ENCODE measurements around the gene POU3F3. TPM values are rescaled to one million over a fixed set of nuclear protein-coding genes. Genes with fewer than 3 reads are reported as not detected.

POU3F3 gene
- under 1 TPM; 0.07 to 0.08 TPM for polyA plus RNA-seq

DNA sequence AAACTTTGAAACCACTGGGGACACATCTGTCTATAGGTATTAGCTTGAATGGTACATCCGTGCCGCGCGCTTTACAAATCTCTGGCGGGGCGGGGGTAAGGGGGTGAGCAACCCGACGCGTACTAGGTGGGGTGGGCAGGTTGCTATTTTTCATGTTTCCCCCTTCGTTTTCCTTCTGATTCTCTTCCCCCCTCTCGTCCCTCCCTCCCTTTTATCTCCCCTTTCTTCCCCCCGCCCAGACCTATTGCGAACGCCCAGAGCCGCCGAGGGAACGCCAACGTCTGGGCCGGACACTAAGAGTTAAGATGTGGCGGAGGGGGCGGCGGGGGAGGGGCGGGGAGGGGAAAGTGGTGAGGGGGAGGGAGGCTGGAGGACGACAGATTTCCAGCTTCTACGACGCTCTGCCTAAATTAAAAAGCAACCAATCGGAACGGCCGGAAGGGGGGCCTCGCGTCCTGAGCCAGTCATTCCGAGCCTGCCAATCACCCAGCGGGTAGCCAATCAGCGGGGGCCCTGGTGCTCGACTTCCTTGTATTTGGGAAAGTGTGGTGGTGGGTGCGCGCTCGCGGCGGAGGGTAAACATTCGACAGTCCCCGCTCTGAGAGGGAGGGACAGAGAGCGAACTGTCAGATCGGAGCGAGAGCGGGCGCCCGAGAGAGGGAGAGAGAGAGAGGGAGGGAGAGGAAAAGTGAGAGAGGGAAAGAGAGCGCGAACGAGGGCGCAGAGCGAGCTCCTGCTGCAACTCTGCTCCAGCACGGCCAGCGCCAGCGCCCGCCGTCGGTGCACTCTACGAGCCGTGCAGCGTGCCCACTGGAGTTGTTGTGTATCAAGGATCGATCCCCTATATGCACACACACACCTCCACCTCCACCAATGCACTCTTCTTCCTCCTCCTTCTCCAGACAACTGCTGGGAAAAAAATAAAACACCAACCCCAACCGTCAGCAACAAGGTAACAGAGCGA is at the start of gene POU3F3:
TSS of gene POU3F3 (plus strand) at position 582 of the 964 bp plus-strand sequence. CDS start 1,396 bp downstream, outside the sequence.
- Histone ChIP-seq H3K4me3 (ENCODE audit: low read depth in 1 of 2, low read length in 2 of 2) (peak within 1 kb of the TSS; percentile 36 to 38), H3K9me3 (ENCODE audit: control insufficient read depth in 2 of 2, insufficient read depth in 1 of 2, low read depth in 1 of 2, low read length in 1 of 2) (peaks cover 4 to 12% of the 10 kb centered on the region in 2 donors), H3K27me3 (ENCODE audit: control insufficient read depth in 1 of 2, insufficient read depth in 2 of 2, low read length in 2 of 2) (peaks cover 21 to 47% of the 10 kb centered on the region in 2 donors), H3K4me1 (ENCODE audit: control insufficient read depth in 2 of 2, insufficient read depth in 2 of 2, low read length in 1 of 2) (peaks cover 11 to 17% of the 10 kb centered on the region in 2 donors), H3K36me3 (ENCODE audit: control insufficient read depth in 2 of 2, insufficient read depth in 2 of 2, low read length in 1 of 2) (no peaks in the 10 kb centered on the region), H3K27ac (ENCODE audit: low read depth in 2 of 2, low read length in 1 of 2) (no peak within 1 kb of the TSS)
- 3 to 4% methylated on average over 60 to 63 of the region's 65 CpGs for WGBS, 2 donors

DNA sequence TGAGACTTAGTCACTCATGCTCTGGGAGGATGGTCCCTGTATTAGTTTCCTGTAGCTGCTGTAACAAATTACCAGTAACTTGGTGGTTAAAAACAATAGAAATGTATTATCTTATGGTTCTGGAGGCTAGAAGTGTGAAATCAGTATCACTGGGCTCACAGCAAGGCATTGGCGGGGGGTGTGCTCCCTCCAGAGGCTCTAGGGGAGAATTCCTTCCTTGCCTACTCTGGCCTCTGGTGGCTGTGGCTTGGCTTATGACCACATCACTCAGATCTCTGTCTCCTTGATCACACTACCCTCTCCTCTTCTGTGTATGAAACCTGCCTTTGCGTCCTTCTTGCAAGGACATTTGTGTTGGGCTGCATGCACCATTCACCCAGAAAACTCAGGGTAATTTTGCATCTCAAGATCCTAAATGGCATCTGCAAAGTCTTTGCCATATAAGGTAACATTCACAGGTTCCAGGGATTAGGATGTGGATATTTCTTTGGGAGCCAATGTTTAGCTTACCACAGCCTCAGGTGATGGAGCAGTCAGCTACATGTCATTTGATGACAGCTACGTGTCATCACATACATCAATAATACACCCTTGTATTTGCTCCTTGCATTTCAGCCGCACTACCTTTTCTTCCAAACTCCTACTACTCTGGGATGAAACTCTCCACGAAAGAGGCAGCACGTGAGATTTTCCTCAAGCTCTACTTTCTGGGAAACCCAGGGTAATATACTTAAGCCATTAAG is 49.6 kb upstream of the POU3F3 start:
- H3K27ac ChIP-seq (ENCODE audit: low read depth in 2 of 2, low read length in 1 of 2): no peak overlapping the region
- no peaks in the 10 kb centered on the region for H3K36me3 ChIP-seq (ENCODE audit: control insufficient read depth in 2 of 2, insufficient read depth in 2 of 2, low read length in 1 of 2)
- H3K9me3 ChIP-seq (ENCODE audit: control insufficient read depth in 2 of 2, insufficient read depth in 1 of 2, low read depth in 1 of 2, low read length in 1 of 2): peaks cover 0 to 2% of the 10 kb centered on the region in 2 donors
- H3K4me3 ChIP-seq (ENCODE audit: low read depth in 1 of 2, low read length in 2 of 2): no peak overlapping the region
- WGBS, 2 donors: 80 to 84% methylated on average over 6 of the region's 6 CpGs
- H3K27me3 ChIP-seq (ENCODE audit: control insufficient read depth in 1 of 2, insufficient read depth in 2 of 2, low read length in 2 of 2): no peaks in the 10 kb centered on the region
- no peaks in the 10 kb centered on the region for H3K4me1 ChIP-seq (ENCODE audit: control insufficient read depth in 2 of 2, insufficient read depth in 2 of 2, low read length in 1 of 2)

DNA sequence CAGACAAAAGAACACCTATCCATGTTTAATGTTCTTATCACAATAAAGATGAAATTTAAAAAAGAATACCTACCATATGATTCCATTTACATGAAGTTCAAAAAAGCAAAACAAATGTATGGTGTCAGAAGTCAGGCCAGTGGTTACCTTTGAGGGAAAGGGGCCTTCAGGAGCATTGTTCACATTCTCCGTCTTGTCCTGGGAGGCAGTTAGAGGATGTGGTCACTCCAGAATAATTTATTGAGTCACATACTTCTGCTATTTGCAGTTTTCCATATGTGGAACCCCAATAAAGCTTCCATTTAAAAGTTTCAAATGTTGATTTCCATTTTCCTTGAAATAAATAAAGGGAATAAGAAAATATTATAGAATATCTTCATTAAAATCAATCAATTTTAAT is 41.6 kb upstream of the POU3F3 start:
- 65 to 66% methylated on average over 1 of the region's 1 CpG for WGBS, 2 donors
- no peaks in the 10 kb centered on the region for H3K9me3 ChIP-seq (ENCODE audit: control insufficient read depth in 2 of 2, insufficient read depth in 1 of 2, low read depth in 1 of 2, low read length in 1 of 2)
- no peak overlapping the region for H3K27ac ChIP-seq (ENCODE audit: low read depth in 2 of 2, low read length in 1 of 2)

DNA sequence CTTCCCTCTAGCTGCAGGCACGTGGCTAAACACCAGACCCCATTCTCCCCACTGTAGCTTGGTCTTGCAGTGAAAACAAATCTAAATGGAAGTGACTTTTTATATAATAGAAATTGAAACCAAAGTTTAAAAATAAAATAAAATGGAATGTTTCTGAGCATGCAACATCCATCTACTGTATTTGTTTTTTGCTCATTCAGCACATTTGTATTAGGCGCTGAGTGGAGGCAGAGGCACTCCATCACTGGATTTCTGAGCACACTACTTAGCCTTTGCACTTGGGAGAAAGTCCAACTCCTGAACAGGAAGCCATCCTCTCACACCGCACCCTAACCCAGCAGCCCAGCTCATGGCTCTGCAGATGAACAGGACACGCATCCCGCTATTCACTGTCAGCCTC is 37.8 kb upstream of the POU3F3 start:
- Histone ChIP-seq H3K36me3 (ENCODE audit: control insufficient read depth in 2 of 2, insufficient read depth in 2 of 2, low read length in 1 of 2) (no peaks in the 10 kb centered on the region), H3K9me3 (ENCODE audit: control insufficient read depth in 2 of 2, insufficient read depth in 1 of 2, low read depth in 1 of 2, low read length in 1 of 2) (no peaks in the 10 kb centered on the region), H3K4me3 (ENCODE audit: low read depth in 1 of 2, low read length in 2 of 2) (no peak overlapping the region), H3K27ac (ENCODE audit: low read depth in 2 of 2, low read length in 1 of 2) (no peak overlapping the region), H3K4me1 (ENCODE audit: control insufficient read depth in 2 of 2, insufficient read depth in 2 of 2, low read length in 1 of 2) (no peaks in the 10 kb centered on the region), H3K27me3 (ENCODE audit: control insufficient read depth in 1 of 2, insufficient read depth in 2 of 2, low read length in 2 of 2) (no peaks in the 10 kb centered on the region)
- WGBS, 2 donors: 78 to 84% methylated on average over 5 of the region's 5 CpGs

More for the DNA sequence above, 41.6 kb upstream of the POU3F3 start:
- Histone ChIP-seq H3K27me3 (ENCODE audit: control insufficient read depth in 1 of 2, insufficient read depth in 2 of 2, low read length in 2 of 2) (no peaks in the 10 kb centered on the region), H3K36me3 (ENCODE audit: control insufficient read depth in 2 of 2, insufficient read depth in 2 of 2, low read length in 1 of 2) (no peaks in the 10 kb centered on the region), H3K4me3 (ENCODE audit: low read depth in 1 of 2, low read length in 2 of 2) (no peak overlapping the region), H3K4me1 (ENCODE audit: control insufficient read depth in 2 of 2, insufficient read depth in 2 of 2, low read length in 1 of 2) (no peaks in the 10 kb centered on the region)

DNA sequence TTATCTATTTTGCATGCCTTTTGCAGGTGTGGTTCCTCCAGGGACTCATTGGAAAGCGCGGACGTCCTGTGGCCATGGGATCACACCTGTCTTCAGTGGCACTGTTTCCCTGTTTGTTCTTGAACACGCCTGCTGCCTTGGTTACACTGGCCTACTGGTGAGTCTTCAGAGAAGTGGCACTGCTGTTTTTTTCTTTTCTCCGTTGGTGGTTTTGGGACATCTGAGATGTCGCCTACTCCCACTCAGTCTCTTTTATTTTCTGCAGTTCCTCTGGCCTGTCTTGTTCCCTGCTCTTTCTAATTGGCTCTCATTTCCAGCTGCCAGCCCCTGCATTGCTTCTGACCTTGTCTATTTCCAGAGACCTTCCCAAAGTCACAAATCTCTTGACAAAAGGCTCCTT is 35.7 kb upstream of the POU3F3 start:
- no peak overlapping the region for H3K4me3 ChIP-seq (ENCODE audit: low read depth in 1 of 2, low read length in 2 of 2)
- no peak overlapping the region for H3K27ac ChIP-seq (ENCODE audit: low read depth in 2 of 2, low read length in 1 of 2)
- no peaks in the 10 kb centered on the region for H3K27me3 ChIP-seq (ENCODE audit: control insufficient read depth in 1 of 2, insufficient read depth in 2 of 2, low read length in 2 of 2)
- no peaks in the 10 kb centered on the region for H3K9me3 ChIP-seq (ENCODE audit: control insufficient read depth in 2 of 2, insufficient read depth in 1 of 2, low read depth in 1 of 2, low read length in 1 of 2)
- no peaks in the 10 kb centered on the region for H3K36me3 ChIP-seq (ENCODE audit: control insufficient read depth in 2 of 2, insufficient read depth in 2 of 2, low read length in 1 of 2)
- H3K4me1 ChIP-seq (ENCODE audit: control insufficient read depth in 2 of 2, insufficient read depth in 2 of 2, low read length in 1 of 2): no peaks in the 10 kb centered on the region
- 73 to 74% methylated on average over 6 of the region's 6 CpGs for WGBS, 2 donors

DNA sequence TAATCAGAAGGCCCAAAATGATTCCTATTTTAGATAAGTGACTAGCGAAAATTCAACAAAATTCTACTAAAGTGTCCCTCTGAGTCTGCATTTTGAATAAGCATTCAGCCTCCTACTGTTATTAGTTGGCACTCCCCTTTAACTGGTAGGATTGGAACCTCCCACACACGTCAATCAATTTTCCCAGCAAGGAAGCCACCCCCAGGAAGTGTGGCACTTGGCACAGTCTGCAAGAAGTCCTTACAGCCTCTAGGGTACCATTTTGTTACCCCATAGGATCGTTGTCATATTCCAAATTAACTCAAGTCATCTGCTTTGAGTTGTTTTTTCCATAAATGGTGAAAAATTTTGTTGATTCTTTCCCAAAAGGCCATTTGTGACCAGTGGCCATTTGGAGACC is 33.8 kb upstream of the POU3F3 start:
- Histone ChIP-seq H3K27ac (ENCODE audit: low read depth in 2 of 2, low read length in 1 of 2) (no peak overlapping the region), H3K9me3 (ENCODE audit: control insufficient read depth in 2 of 2, insufficient read depth in 1 of 2, low read depth in 1 of 2, low read length in 1 of 2) (peaks cover 0 to 5% of the 10 kb centered on the region in 2 donors), H3K36me3 (ENCODE audit: control insufficient read depth in 2 of 2, insufficient read depth in 2 of 2, low read length in 1 of 2) (no peaks in the 10 kb centered on the region), H3K4me3 (ENCODE audit: low read depth in 1 of 2, low read length in 2 of 2) (no peak overlapping the region), H3K4me1 (ENCODE audit: control insufficient read depth in 2 of 2, insufficient read depth in 2 of 2, low read length in 1 of 2) (no peaks in the 10 kb centered on the region), H3K27me3 (ENCODE audit: control insufficient read depth in 1 of 2, insufficient read depth in 2 of 2, low read length in 2 of 2) (no peaks in the 10 kb centered on the region)
- 68 to 70% methylated on average over 3 of the region's 3 CpGs for WGBS, 2 donors

DNA sequence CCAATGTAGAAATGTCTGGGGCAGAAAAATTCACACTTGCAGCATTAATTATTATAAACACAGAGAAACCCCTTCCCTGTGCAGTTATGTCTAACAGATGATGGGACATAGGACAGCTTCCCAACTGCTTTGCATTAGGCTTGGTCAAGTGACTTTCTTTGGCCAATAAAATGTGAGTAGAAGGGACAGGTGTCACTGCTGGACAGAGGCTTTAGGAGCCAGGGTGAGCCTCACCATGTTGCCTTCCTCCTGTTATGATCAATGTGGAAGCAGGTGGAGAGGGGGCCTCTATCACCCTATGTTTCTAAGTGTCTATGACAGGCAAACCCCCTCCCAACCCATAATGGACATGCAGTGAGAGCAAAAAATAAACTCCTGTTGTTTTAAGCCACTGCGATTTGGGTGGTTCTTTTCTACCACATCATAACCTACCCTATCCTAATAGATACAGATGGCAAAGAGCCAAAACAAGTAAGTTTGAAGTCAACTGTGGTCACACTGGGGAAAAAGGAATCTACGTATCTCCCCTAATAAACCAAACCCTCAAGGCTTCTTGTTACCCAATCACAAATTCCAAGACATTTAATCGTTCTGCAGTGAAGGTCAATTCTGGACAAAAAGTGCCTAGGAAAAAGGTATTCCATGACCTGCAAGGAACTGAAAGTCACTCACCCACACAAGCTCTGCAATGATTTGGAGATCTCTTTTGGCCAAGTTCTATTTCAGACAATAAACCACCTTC is 28.6 kb upstream of the POU3F3 start:
- Histone ChIP-seq H3K9me3 (ENCODE audit: control insufficient read depth in 2 of 2, insufficient read depth in 1 of 2, low read depth in 1 of 2, low read length in 1 of 2) (peaks cover 0 to 5% of the 10 kb centered on the region in 2 donors), H3K4me3 (ENCODE audit: low read depth in 1 of 2, low read length in 2 of 2) (no peak overlapping the region), H3K27ac (ENCODE audit: low read depth in 2 of 2, low read length in 1 of 2) (no peak overlapping the region), H3K36me3 (ENCODE audit: control insufficient read depth in 2 of 2, insufficient read depth in 2 of 2, low read length in 1 of 2) (no peaks in the 10 kb centered on the region), H3K4me1 (ENCODE audit: control insufficient read depth in 2 of 2, insufficient read depth in 2 of 2, low read length in 1 of 2) (no peaks in the 10 kb centered on the region), H3K27me3 (ENCODE audit: control insufficient read depth in 1 of 2, insufficient read depth in 2 of 2, low read length in 2 of 2) (no peaks in the 10 kb centered on the region)
- WGBS, 2 donors: 61 to 81% methylated on average over 3 of the region's 3 CpGs

DNA sequence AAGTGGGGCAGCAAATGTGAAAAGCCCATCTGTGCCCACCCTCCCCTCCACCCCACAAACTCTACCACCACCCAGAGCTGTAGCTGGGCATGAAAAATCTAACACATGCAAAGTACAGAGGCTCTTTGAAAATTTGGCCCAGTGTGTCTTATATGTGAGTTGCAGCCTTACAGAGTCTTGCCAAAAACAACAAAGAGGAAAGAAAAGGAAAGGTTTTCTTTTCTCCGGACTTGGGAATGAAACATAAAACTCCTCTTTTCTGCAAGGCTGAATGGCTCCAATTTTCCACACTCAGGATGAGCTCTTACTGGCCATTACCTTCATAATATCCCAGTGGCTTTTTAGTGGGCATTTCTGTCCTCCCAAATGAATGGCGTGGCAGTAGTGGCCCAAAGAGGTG is 27.9 kb upstream of the POU3F3 start:
- H3K4me3 ChIP-seq (ENCODE audit: low read depth in 1 of 2, low read length in 2 of 2): no peak overlapping the region
- no peaks in the 10 kb centered on the region for H3K27me3 ChIP-seq (ENCODE audit: control insufficient read depth in 1 of 2, insufficient read depth in 2 of 2, low read length in 2 of 2)
- H3K4me1 ChIP-seq (ENCODE audit: control insufficient read depth in 2 of 2, insufficient read depth in 2 of 2, low read length in 1 of 2): no peaks in the 10 kb centered on the region
- no peaks in the 10 kb centered on the region for H3K36me3 ChIP-seq (ENCODE audit: control insufficient read depth in 2 of 2, insufficient read depth in 2 of 2, low read length in 1 of 2)
- WGBS, 2 donors: 47 to 60% methylated on average over 2 of the region's 2 CpGs
- H3K9me3 ChIP-seq (ENCODE audit: control insufficient read depth in 2 of 2, insufficient read depth in 1 of 2, low read depth in 1 of 2, low read length in 1 of 2): peaks cover 0 to 5% of the 10 kb centered on the region in 2 donors
- no peak overlapping the region for H3K27ac ChIP-seq (ENCODE audit: low read depth in 2 of 2, low read length in 1 of 2)

DNA sequence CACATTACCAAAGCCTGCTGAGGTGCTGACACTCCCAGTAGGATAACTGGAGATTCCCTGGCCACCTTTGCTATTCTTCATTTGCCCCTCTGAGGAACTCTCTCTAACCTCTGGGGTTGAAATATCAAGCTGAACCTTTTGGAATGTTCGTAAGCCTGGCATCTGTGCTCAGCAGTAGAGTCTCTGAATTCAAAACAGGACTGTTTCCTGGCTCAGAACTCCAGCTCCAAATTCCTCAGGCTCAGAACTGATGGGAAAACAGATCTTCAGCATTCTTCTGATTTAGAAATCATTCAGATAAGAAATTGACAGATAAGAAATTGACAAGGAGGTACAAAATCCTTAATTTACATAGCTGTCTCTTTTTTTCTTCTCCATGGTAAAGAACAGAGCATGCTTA is 22.2 kb upstream of the POU3F3 start:
- no peaks in the 10 kb centered on the region for H3K36me3 ChIP-seq (ENCODE audit: control insufficient read depth in 2 of 2, insufficient read depth in 2 of 2, low read length in 1 of 2)
- 57 to 58% methylated on average over 1 of the region's 1 CpG for WGBS, 2 donors
- no peak overlapping the region for H3K4me3 ChIP-seq (ENCODE audit: low read depth in 1 of 2, low read length in 2 of 2)

More for the DNA sequence above, 22.2 kb upstream of the POU3F3 start:
- no peaks in the 10 kb centered on the region for H3K9me3 ChIP-seq (ENCODE audit: control insufficient read depth in 2 of 2, insufficient read depth in 1 of 2, low read depth in 1 of 2, low read length in 1 of 2)
- H3K27me3 ChIP-seq (ENCODE audit: control insufficient read depth in 1 of 2, insufficient read depth in 2 of 2, low read length in 2 of 2): no peaks in the 10 kb centered on the region
- H3K27ac ChIP-seq (ENCODE audit: low read depth in 2 of 2, low read length in 1 of 2): no peak overlapping the region
- no peaks in the 10 kb centered on the region for H3K4me1 ChIP-seq (ENCODE audit: control insufficient read depth in 2 of 2, insufficient read depth in 2 of 2, low read length in 1 of 2)
